Measurements from ENCODE around the gene RAMP3. TPM values are rescaled to one million over a fixed set of nuclear protein-coding genes. Genes with fewer than 3 reads are reported as not detected.

RAMP3 gene
- total and polyA plus RNA-seq, 9 of the 15 experiments (the other 6 are each of a cell fraction or from before 2014, with no cell fraction given): not detected

DNA sequence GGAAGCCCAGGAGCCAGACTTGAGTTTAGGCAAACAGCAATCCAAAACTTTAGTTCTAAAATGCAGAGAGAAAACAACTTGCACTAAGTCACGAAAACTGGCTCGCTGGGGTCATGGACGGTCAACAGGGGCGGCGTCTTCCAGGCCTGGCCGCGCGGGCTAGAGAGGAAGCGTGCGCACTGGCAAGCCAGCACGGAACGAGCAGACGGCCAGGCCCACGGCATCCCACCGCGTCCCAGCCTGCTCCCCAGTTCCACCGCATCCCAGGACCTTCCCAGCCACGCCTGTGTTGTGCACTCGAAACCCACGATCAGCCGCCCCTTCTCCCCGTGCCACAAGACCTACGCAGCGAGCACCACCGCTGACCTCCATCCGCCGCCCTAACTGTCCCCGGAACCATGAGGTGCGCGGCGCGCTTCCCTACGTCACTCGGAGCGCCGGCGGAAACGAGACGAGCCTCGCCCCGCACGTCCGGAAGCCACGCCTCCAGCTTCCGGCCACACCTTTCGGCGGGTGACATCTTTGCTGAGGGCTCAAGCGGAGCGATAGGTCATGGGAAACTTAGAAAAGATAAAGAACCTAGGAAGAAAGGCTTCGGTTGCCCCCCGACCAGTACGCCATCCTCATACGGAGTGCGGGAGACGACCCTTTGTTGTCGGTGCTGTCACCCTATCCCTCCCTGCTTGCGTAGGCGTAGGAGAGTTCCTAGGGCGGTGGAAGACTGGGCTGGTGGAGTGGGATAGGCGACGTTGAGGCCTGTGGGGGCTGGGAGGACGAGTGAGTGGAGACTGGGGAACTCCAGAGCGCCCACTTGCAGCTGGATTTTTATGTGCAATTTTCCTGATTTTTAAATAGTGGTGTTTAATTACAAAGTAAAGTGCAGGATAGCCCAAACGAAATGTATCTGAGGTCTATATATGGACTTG is 46.0 kb upstream of the RAMP3 start, which contains the start of gene TBRG4 (continued):
- TF ChIP-seq FOS (IDR thresholded peaks at IDR 0.05; ENCODE audit: extremely low read depth, insufficient read length) (no peak), XRCC3 (IDR thresholded peaks at IDR 0.05) (no peak), SRF (CRISPR knock-in tag; IDR thresholded peaks at IDR 0.05) (peak in 1 of 2 experiments; percentile 41; a peak in 1 of 4 replicates), PHF20 (IDR thresholded peaks at IDR 0.05; ENCODE audit: partially characterized antibody) (peak; percentile 96), XRCC5 (IDR thresholded peaks at IDR 0.05; ENCODE audit: low read depth, low read length) (no peak), EGR1 (conservative IDR thresholded peaks at IDR 0.05) (peak; percentile 96), ZNF717 (CRISPR knock-in tag; IDR thresholded peaks at IDR 0.05) (0 out of 2 replicates have a peak, but pooled peaks have one; percentile 45), ZFP1 (CRISPR knock-in tag; IDR thresholded peaks at IDR 0.05) (no peak), MECOM (CRISPR knock-in tag; IDR thresholded peaks at IDR 0.05) (no peak), HEY1 (CRISPR knock-in tag; IDR thresholded peaks at IDR 0.05; ENCODE audit: borderline replicate concordance) (no peak; the same call in 1 of the 2 replicates), ZNF780A (CRISPR knock-in tag; IDR thresholded peaks at IDR 0.05) (no peak), ZNF561 (CRISPR knock-in tag; conservative IDR thresholded peaks at IDR 0.05) (no peak), TOE1 (IDR thresholded peaks at IDR 0.05; ENCODE audit: borderline replicate concordance) (peak; percentile 76), TOE1 (CRISPR knock-in tag; IDR thresholded peaks at IDR 0.05; ENCODE audit: borderline replicate concordance, low read depth) (no peak), KLF1 (tag; IDR thresholded peaks at IDR 0.05) (peak; percentile 98)
- TF ChIP-seq, protein P1, sequence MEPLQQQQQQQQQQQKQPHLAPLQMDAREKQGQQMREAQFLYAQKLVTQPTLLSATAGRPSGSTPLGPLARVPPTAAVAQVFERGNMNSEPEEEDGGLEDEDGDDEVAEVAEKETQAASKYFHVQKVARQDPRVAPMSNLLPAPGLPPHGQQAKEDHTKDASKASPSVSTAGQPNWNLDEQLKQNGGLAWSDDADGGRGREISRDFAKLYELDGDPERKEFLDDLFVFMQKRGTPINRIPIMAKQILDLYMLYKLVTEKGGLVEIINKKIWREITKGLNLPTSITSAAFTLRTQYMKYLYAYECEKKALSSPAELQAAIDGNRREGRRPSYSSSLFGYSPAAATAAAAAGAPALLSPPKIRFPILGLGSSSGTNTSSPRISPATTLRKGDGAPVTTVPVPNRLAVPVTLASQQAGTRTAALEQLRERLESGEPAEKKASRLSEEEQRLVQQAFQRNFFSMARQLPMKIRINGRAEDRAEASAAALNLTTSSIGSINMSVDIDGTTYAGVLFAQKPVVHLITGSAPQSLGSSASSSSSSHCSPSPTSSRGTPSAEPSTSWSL (CRISPR knock-in tag; IDR thresholded peaks at IDR 0.05; ENCODE audit: borderline replicate concordance): no peak
- TF ChIP-seq, protein P2, sequence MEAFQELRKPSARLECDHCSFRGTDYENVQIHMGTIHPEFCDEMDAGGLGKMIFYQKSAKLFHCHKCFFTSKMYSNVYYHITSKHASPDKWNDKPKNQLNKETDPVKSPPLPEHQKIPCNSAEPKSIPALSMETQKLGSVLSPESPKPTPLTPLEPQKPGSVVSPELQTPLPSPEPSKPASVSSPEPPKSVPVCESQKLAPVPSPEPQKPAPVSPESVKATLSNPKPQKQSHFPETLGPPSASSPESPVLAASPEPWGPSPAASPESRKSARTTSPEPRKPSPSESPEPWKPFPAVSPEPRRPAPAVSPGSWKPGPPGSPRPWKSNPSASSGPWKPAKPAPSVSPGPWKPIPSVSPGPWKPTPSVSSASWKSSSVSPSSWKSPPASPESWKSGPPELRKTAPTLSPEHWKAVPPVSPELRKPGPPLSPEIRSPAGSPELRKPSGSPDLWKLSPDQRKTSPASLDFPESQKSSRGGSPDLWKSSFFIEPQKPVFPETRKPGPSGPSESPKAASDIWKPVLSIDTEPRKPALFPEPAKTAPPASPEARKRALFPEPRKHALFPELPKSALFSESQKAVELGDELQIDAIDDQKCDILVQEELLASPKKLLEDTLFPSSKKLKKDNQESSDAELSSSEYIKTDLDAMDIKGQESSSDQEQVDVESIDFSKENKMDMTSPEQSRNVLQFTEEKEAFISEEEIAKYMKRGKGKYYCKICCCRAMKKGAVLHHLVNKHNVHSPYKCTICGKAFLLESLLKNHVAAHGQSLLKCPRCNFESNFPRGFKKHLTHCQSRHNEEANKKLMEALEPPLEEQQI (IDR thresholded peaks at IDR 0.05): 0 out of 2 replicates have a peak, but pooled peaks have one; percentile 56
- TF ChIP-seq, protein P3, sequence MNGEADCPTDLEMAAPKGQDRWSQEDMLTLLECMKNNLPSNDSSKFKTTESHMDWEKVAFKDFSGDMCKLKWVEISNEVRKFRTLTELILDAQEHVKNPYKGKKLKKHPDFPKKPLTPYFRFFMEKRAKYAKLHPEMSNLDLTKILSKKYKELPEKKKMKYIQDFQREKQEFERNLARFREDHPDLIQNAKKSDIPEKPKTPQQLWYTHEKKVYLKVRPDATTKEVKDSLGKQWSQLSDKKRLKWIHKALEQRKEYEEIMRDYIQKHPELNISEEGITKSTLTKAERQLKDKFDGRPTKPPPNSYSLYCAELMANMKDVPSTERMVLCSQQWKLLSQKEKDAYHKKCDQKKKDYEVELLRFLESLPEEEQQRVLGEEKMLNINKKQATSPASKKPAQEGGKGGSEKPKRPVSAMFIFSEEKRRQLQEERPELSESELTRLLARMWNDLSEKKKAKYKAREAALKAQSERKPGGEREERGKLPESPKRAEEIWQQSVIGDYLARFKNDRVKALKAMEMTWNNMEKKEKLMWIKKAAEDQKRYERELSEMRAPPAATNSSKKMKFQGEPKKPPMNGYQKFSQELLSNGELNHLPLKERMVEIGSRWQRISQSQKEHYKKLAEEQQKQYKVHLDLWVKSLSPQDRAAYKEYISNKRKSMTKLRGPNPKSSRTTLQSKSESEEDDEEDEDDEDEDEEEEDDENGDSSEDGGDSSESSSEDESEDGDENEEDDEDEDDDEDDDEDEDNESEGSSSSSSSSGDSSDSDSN (IDR thresholded peaks at IDR 0.05; ENCODE audit: borderline replicate concordance in 1 of 2, low read depth in 2 of 2, low read length in 2 of 2): no peak
- TF ChIP-seq, protein P4, sequence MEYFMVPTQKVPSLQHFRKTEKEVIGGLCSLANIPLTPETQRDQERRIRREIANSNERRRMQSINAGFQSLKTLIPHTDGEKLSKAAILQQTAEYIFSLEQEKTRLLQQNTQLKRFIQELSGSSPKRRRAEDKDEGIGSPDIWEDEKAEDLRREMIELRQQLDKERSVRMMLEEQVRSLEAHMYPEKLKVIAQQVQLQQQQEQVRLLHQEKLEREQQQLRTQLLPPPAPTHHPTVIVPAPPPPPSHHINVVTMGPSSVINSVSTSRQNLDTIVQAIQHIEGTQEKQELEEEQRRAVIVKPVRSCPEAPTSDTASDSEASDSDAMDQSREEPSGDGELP (CRISPR knock-in tag; IDR thresholded peaks at IDR 0.05; ENCODE audit: borderline replicate concordance): peak; percentile 93
